ENCODE results near the gene SVIL.
A peak's percentile ranks its signal among the peaks of the same experiment; 100 is the strongest.

Gene SVIL

DNA sequence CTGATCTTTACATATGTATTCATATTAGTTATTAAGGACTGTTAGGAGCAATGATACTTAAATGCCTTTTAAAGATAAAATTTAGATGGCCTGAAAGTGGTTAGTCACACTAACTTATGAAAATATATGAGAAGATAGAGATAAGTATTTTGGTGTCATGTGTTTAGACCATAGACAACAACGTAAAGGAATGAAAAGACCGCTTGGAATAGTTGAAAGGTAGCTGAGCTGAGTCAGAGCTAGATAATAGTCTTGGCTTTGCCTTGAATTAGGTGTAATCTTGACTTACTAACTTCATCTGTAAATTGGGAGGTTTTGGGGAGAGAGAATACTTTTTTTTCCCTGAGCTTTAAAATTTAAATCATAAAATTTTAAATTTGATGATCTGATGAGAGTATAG is 218.9 kb downstream of the SVIL start:
- no peak for DNase-seq (ENCODE audit: low read depth in 2 of 2)

DNA sequence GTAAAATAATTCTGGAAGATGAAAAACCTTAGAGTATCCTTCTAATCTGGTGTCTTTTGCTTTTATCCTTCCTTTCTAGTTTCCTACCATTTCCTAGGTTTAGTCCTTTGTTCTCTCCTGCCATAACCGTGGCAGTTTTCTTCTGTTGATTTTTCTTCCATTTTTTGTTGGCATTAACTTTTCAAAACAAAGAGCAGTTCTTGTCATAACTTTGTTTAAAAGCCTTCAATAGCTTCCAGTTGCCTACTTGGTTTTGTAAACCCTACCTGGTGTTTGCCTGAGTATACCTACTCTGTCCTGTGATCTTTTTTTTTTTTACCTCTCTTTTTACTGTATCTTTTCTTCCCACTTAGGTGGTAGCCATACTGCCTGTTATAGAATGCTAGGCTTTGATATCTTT is 220.3 kb downstream of the SVIL start:
- no peak for DNase-seq (ENCODE audit: low read depth in 2 of 2)

DNA sequence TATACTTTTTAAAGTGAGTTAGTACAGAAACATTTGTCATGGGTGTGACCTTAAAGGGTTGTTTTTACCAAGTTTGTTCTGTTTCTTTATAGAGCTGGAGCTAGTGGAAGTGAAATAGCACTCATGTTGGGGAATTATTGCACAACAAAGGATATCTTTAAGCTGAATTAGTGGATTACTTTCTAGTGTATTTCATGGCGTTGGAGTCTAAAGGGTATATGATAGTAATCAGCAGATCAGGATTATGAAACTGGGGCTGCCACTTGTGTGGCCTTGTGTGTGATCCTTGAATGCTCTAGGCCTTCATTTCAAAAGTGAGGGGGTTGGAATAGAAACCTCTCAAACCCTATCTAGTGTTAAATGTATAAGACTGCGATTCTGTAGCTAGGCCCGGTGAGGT is 222.3 kb downstream of the SVIL start:
- DNase-seq (ENCODE audit: low read depth in 2 of 2), result no peak

GRCh38 chr10:29411666-29412315 is 223.0 kb downstream of the SVIL start:
- DNase-seq (ENCODE audit: low read depth in 2 of 2), result no peak

- DNase-seq (ENCODE audit: low read depth in 2 of 2), result peak in 1 of 2 donors; percentile 11
These were observed 225.3 kb downstream of the SVIL start for GRCh38 chr10:29409241-29410054.

DNA sequence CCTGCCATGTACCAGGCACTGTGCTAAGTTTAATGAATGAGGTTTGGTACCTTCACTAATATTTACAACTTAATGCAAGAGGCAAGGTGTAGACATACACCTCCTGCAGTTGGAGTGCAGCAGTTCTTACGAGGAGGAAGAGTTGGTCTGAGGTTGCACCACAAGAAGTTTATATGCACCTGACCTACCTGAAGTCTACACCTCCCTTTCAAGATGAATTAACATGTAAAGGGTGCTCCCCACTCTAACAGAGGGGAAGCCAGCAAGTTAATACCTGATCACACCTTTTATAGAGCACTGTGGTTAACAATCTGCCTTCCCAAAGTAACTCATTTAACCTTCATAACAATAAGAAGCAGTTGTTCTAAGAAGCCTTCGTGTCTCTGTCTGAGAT is 225.9 kb downstream of the SVIL start:
- no peak for DNase-seq (ENCODE audit: low read depth in 2 of 2)
